OCI-LY7 (cell line): ENCODE results near the gene SHISA4. TPM values are rescaled to one million over a fixed set of nuclear protein-coding genes. Genes with fewer than 3 reads are reported as not detected.
"Not testable (repeated sequence)": the region's sequence is repeated elsewhere in the genome, so short reads cannot be mapped to it uniquely, and the experiment has no call there.

ENCODE experiments used
- BruUV-seq: library from RNA; stranded (reverse); fragments of 400-500 nt; replicated peaks from 2 replicates; lab custom pipeline; 2021; lab: Mats Ljungman, UMichigan
- CTCF ChIA-PET: fragments of 300-600 bp; sonication (Branson Sonifier 250); formaldehyde crosslinking; loops from one replicate; lab custom pipeline; 2022; ENCODE audit warnings: antibody characterized with exemption; ENCODE audit not compliant: unreplicated experiment; lab: Charles Lee
- POLR2A ChIA-PET: fragments of 300-600 bp; sonication (Branson Sonifier 250); formaldehyde crosslinking; loops from one replicate; lab custom pipeline; 2022; ENCODE audit warnings: antibody characterized with exemption; lab: Charles Lee
- DNase-seq: peaks from one replicate; pipeline ENCODE4 v3.0.0-alpha.2; 2015; ENCODE audit warnings: low spot score
- H2AFZ ChIP-seq: fragments of 200-600 bp; sonication (generic), shearing (Covaris generic); 2 replicates; pipeline ENCODE4 v1.6.1; 2014; ENCODE audit warnings: mild to moderate bottlenecking, antibody characterized with exemption, low read length, moderate library complexity
- H3K27ac ChIP-seq: fragments of 200-600 bp; sonication (generic); 2 replicates; pipeline ENCODE4 v1.5.1; 2014; ENCODE audit warnings: mixed run types, low read depth, mild to moderate bottlenecking, moderate library complexity, low read length, inconsistent platforms; ENCODE audit not compliant: poor library complexity, severe bottlenecking
- H3K36me3 ChIP-seq: fragments of 200-600 bp; sonication (generic); 2 replicates; pipeline ENCODE4 v1.6.1; 2014; ENCODE audit warnings: mild to moderate bottlenecking, antibody characterized with exemption, low read length, moderate library complexity, mixed read lengths; ENCODE audit not compliant: insufficient read depth
- H3K4me1 ChIP-seq: fragments of 200-600 bp; sonication (generic); 2 replicates; pipeline ENCODE4 v1.5.1; 2014; ENCODE audit warnings: mild to moderate bottlenecking, low read length; ENCODE audit not compliant: insufficient read depth, poor library complexity, severe bottlenecking
- H3K4me2 ChIP-seq: fragments of 200-600 bp; sonication (generic); 2 replicates; pipeline ENCODE4 v1.6.1; 2014; ENCODE audit warnings: mild to moderate bottlenecking, low read length
- H3K4me3 ChIP-seq: fragments of 200-600 bp; sonication (generic); 2 replicates; pipeline ENCODE4 v1.5.1; 2014; ENCODE audit warnings: mild to moderate bottlenecking, low read depth, low read length; ENCODE audit not compliant: poor library complexity, severe bottlenecking
- H3K79me2 ChIP-seq: fragments of 200-600 bp; sonication (generic); 2 replicates; pipeline ENCODE4 v1.6.1; 2016; ENCODE audit warnings: low read depth, mild to moderate bottlenecking, low read length, moderate library complexity, mixed read lengths; ENCODE audit not compliant: insufficient read depth
- H3K9me2 ChIP-seq: fragments of 200-600 bp; sonication (generic); 2 replicates; pipeline ENCODE4 v1.6.1; 2016; ENCODE audit warnings: mild to moderate bottlenecking, low read length, mixed read lengths; ENCODE audit not compliant: insufficient read depth
- H3K9me3 ChIP-seq: fragments of 200-600 bp; sonication (generic); 2 replicates; pipeline ENCODE4 v1.6.1; 2014; ENCODE audit warnings: mild to moderate bottlenecking, mixed run types, low read length, mixed read lengths
- H4K20me1 ChIP-seq: fragments of 200-600 bp; sonication (generic); 2 replicates; pipeline ENCODE4 v1.6.1; 2014; ENCODE audit warnings: mild to moderate bottlenecking, antibody characterized with exemption, low read length, moderate library complexity, mixed read lengths; ENCODE audit not compliant: insufficient read depth
- EZH2phosphoT487 ChIP-seq: fragments of 200-600 bp; sonication (generic); IDR thresholded peaks from 2 replicates; pipeline ENCODE4 v1.6.1; 2018; ENCODE audit warnings: low read depth, borderline replicate concordance, mild to moderate bottlenecking, mixed run types, antibody characterized with exemption, low read length, moderate library complexity, mixed read lengths
- intact Hi-C: fragments of 100-400 bp; cut with micrococcal nuclease; formaldehyde crosslinking; loops from one replicate; pipeline ENCODE4 v1.10.0; 2022; ENCODE audit not compliant: unreplicated experiment
- total RNA-seq, 2 experiments: library from RNA; depleted of rRNA in 1 of 2; stranded (reverse); fragments of >200 nt in 1 of 2; shearing (Covaris generic) in 1 of 2; gene quantifications; 2 replicates each; pipeline ENCODE4 v1.2.3, GENCODE V29; 2014 to 2022
- TF ChIP-seq, protein P1 (sequence below): fragments of 200-600 bp; sonication (generic); conservative IDR thresholded peaks from 2 replicates; pipeline ENCODE4 v1.5.1; 2014; ENCODE audit warnings: mild to moderate bottlenecking, antibody characterized with exemption, low read length, moderate library complexity, mixed read lengths

SHISA4 gene
- total RNA-seq, 2 experiments from 2014 or later, result not detected

DNA sequence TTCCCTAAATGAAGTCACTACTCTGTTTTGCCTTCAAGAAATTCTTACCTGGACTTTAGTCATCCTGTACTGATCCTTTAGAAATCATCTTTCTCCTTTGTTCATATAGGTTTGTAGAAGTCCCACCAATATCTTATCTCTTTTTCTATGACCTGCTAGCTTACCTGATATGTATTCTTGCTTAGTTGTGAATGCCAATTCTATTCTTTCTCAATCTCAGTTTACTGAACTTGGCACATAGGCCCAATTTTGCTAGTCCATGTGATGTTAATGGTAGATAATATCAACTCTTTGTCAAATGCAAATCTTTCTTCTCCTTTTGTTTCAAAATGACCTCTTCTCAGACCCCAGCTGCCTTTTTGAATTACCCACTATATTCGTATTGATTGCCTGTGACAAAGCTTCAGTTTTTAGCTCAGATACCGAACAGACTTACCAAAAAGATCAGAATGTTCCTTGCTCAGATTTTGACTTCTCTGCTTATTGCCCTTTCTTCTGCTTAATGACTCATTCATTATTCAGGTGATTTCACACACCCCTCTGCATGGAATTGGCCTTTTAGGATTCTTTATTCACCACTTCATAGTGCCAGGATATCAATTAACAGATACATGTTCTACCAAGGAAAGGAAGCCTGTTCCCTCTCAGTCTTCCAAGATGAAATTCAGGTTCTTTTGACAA is 39.2 kb upstream of the SHISA4 start:
- Histone ChIP-seq H3K9me3 (no peaks in the 10 kb centered on the region), H3K79me2 (peaks cover 33% of the 10 kb centered on the region), H3K4me2 (no peak overlapping the region), H3K4me3 (no peak overlapping the region), H3K36me3 (peaks cover 86% of the 10 kb centered on the region), H3K9me2 (no peaks in the 10 kb centered on the region), H4K20me1 (peaks cover 10% of the 10 kb centered on the region), H3K4me1 (no peaks in the 10 kb centered on the region), H2AFZ (no peak overlapping the region), H3K27ac (no peak overlapping the region)
- no TSS peak for BruUV-seq
- intact Hi-C loops, result no loop called here
- no peak for TF ChIP-seq EZH2phosphoT487
- TF ChIP-seq, protein P1, sequence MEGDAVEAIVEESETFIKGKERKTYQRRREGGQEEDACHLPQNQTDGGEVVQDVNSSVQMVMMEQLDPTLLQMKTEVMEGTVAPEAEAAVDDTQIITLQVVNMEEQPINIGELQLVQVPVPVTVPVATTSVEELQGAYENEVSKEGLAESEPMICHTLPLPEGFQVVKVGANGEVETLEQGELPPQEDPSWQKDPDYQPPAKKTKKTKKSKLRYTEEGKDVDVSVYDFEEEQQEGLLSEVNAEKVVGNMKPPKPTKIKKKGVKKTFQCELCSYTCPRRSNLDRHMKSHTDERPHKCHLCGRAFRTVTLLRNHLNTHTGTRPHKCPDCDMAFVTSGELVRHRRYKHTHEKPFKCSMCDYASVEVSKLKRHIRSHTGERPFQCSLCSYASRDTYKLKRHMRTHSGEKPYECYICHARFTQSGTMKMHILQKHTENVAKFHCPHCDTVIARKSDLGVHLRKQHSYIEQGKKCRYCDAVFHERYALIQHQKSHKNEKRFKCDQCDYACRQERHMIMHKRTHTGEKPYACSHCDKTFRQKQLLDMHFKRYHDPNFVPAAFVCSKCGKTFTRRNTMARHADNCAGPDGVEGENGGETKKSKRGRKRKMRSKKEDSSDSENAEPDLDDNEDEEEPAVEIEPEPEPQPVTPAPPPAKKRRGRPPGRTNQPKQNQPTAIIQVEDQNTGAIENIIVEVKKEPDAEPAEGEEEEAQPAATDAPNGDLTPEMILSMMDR, result no peak
- no peak for DNase-seq
- POLR2A ChIA-PET, result interaction anchor here (0.5 to 2.7 kb wide), 6 partner anchors 10 to 42 kb away, joined by 3 to 13 read pairs (median 4); no protein-coding TSS in a partner anchor
- CTCF ChIA-PET, result no interaction called here

DNA sequence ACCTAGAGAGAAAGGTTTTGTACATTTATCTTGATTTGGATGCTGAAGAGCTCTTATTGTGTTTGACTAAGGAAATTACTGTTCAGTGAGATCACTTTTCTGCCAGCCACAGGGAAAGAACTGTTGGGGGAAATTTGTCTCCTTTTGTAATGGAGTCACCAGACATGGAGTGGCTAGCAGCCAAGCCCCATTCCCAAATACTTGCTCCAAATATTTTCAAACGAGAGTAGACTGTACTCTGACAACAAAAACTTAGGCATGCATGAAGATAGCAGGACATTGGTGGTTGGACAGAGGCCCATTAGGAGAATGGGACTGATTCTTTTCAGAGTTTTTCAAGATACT is 38.7 kb upstream of the SHISA4 start:
- Histone ChIP-seq H3K9me2 (no peaks in the 10 kb centered on the region), H3K4me2 (no peak overlapping the region), H3K4me3 (no peak overlapping the region), H3K79me2 (peaks cover 28% of the 10 kb centered on the region), H3K36me3 (peaks cover 88% of the 10 kb centered on the region), H4K20me1 (peaks cover 10% of the 10 kb centered on the region), H3K9me3 (no peaks in the 10 kb centered on the region), H3K4me1 (no peaks in the 10 kb centered on the region), H2AFZ (no peak overlapping the region), H3K27ac (no peak overlapping the region)
- BruUV-seq, result no TSS peak
- TF ChIP-seq, protein P1, result no peak
- TF ChIP-seq EZH2phosphoT487, result no peak
- intact Hi-C loops, result no loop called here
- CTCF ChIA-PET, result no interaction called here
- POLR2A ChIA-PET, result interaction anchor here (1.1 to 2.7 kb wide), 3 partner anchors 13 to 43 kb away, joined by 3 to 13 read pairs (median 4); no protein-coding TSS in a partner anchor
- no peak for DNase-seq

DNA sequence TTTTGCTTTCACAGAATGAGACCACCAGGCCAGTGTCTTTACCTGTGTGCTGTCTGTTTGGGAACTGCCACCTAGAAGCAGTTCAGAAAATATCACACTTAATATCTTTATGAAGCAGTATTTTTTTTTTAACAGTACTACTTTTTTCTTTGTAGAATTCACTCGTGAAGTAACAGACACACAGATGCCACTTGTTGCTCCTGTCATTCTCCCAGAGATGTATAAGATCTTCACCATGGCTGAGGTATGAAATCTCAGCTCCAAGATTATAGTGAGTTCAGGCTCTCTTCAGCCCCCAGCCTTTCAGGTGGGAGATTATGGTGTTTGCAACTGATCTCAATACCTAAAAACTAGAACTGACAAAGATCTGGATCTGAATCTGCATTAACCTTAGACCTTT is 36.7 kb upstream of the SHISA4 start:
- Histone ChIP-seq H3K4me1 (no peaks in the 10 kb centered on the region), H4K20me1 (peaks cover 8% of the 10 kb centered on the region), H3K36me3 (peaks cover 98% of the 10 kb centered on the region), H3K4me2 (no peak overlapping the region), H3K4me3 (no peak overlapping the region), H2AFZ (no peak overlapping the region), H3K79me2 (peaks cover 12% of the 10 kb centered on the region; the same call in 1 of the 2 replicates), H3K27ac (no peak overlapping the region), H3K9me2 (no peaks in the 10 kb centered on the region), H3K9me3 (no peaks in the 10 kb centered on the region)
- CTCF ChIA-PET, result no interaction called here
- DNase-seq, result no peak
- POLR2A ChIA-PET, result no interaction called here
- intact Hi-C loops, result no loop called here
- no TSS peak for BruUV-seq
- TF ChIP-seq, protein P1, result no peak
- no peak for TF ChIP-seq EZH2phosphoT487

DNA sequence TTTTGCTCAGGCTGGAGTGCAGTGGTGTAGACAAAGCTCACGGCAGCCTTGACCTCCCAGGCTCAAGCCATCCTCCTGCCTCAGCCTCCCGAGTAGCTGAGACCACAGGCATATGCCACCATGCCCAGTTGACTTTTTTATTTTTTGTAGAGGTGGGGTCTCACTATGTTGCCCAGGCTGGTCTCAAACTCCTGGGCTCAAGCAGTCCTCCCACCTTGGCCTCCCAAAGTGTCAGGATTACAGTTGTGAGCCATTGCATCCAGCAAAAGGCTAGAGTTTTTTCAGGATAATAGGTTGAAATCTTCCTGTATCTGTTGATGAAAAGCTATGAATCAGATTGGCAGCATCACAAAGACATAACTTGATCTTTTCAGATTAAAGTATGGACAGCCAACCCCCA is 32.0 kb upstream of the SHISA4 start:
- H3K9me3 ChIP-seq, H3K4me3 ChIP-seq, intact Hi-C loops, BruUV-seq, H4K20me1 ChIP-seq, H3K27ac ChIP-seq, H3K4me2 ChIP-seq, H3K4me1 ChIP-seq, H3K9me2 ChIP-seq, CTCF ChIA-PET, H2AFZ ChIP-seq, DNase-seq, H3K79me2 ChIP-seq: not testable (repeated sequence)
- POLR2A ChIA-PET, result interaction anchor here (0.8 to 1.0 kb wide), 4 partner anchors 10 to 20 kb away, joined by 3 to 6 read pairs (median 4); no protein-coding TSS in a partner anchor
- H3K36me3 ChIP-seq, result peaks cover 99% of the 10 kb centered on the region
